Measurements from ENCODE around the gene EFR3B. TPM values are rescaled to one million over a fixed set of nuclear protein-coding genes. Genes with fewer than 3 reads are reported as not detected.

The EFR3B gene
- total and polyA plus RNA-seq, 5 donors from 2014 or later = 0.05 to 0.15 (median 0.08) TPM; not detected in 1

DNA sequence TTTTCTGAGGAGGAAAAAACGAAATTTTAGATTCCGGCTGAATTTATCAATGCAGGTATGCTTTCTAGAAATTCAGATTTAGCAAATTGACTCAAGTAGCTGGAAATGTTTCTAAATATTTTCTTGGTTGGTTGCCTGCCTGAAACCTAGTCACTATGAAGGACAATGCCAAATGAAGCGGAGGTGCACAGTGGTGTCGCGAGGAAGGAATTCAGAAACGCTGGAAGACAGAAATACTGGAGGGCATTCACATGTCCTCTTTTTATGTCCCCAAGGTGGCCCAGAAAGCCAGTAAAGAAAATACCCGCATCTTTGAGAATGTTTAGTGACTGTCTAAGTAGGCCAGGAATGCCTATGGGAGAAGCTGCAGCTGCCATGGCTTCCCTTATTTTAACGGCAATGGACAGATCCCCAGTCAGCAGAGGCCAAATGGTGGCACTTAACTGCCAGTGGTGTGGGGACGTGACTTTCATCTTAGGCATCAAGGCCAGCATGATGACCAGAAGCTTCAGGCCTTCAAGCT is 15.8 kb upstream of the EFR3B start:
- Histone ChIP-seq H3K9me3 (ENCODE audit: control insufficient read depth in 2 of 2, low read length in 2 of 2) (no peaks in the 10 kb centered on the region), H3K27me3 (ENCODE audit: control insufficient read depth, insufficient read depth, low read length) (peaks cover 2% of the 10 kb centered on the region), H3K27ac (ENCODE audit: insufficient read depth, low read length, poor library complexity, severe bottlenecking) (no peak overlapping the region), H3K4me1 (ENCODE audit: control insufficient read depth, insufficient read depth, low read length, poor library complexity, severe bottlenecking) (no peaks in the 10 kb centered on the region), H3K36me3 (ENCODE audit: control insufficient read depth, insufficient read depth, low read length) (no peaks in the 10 kb centered on the region), H3K4me3 (ENCODE audit: low read depth, low read length) (no peak overlapping the region)
- no peak overlapping the region for H3K27ac Mint-ChIP-seq
- DNase-seq (no peak), ATAC-seq (ENCODE audit: low read depth in 2 of 2) (no peak)
- H3K36me3 Mint-ChIP-seq = no peaks in the 10 kb centered on the region
- H3K4me3 Mint-ChIP-seq = no peak overlapping the region
- H3K27me3 Mint-ChIP-seq = peaks cover 16% of the 10 kb centered on the region
- H3K4me1 Mint-ChIP-seq = peaks cover 0 to 6% (median 2%) of the 10 kb centered on the region in 4 donors
- H3K9me3 Mint-ChIP-seq = peaks cover 0 to 3% (median 0%) of the 10 kb centered on the region in 7 donors

DNA sequence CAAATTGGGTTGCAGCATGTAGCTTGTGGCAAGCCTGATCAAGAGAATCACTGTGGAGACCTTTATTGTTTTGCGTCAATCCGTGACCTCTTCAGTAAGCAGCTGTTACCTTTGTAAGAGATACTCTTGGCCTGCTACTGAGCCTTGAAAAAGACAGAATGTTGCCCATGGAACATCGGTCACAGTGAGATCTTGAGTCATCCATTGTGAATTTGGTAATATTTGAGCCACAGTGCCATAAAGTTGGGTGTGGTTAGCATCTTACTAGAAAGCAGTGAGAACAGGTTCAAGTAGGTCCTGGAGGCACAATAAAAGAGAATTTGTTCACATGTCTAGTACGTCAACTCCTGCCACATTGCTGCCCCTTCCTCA is 12.7 kb upstream of the EFR3B start:
- Mint-ChIP-seq H3K36me3 (no peaks in the 10 kb centered on the region), H3K4me1 (peaks cover 0 to 12% (median 2%) of the 10 kb centered on the region in 4 donors)

DNA sequence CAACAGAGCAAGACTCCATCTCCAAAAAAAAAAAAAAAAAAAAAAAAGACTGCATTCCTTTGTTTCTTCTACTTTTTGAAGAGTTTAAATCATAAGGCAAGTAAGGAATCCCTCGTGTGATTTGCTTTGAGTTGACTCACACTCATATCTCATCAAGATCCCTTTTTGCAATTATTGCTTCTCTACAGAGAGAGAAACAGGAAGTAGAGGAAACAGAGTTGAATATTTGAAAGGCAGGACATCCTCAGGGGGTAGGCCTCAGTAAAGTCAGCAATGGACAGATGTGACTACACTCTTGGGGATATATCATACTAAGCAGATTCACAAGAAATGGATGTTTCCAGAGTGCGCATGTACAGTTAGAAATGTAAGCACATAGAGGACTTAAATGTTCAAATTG is 11.2 kb upstream of the EFR3B start:
- peak; percentile 48 to 52 for ATAC-seq (ENCODE audit: low read depth in 2 of 2)
- Histone ChIP-seq H3K9me3 (ENCODE audit: control insufficient read depth in 2 of 2, low read length in 2 of 2) (no peaks in the 10 kb centered on the region), H3K27ac (ENCODE audit: insufficient read depth, low read length, poor library complexity, severe bottlenecking) (no peak overlapping the region), H3K4me3 (ENCODE audit: low read depth, low read length) (no peak overlapping the region), H3K36me3 (ENCODE audit: control insufficient read depth, insufficient read depth, low read length) (no peaks in the 10 kb centered on the region), H3K27me3 (ENCODE audit: control insufficient read depth, insufficient read depth, low read length) (no peaks in the 10 kb centered on the region), H3K4me1 (ENCODE audit: control insufficient read depth, insufficient read depth, low read length, poor library complexity, severe bottlenecking) (no peaks in the 10 kb centered on the region)
- Mint-ChIP-seq H3K36me3 (no peaks in the 10 kb centered on the region), H3K4me1 (peaks cover 0 to 12% (median 2%) of the 10 kb centered on the region in 4 donors), H3K4me3 (no peak overlapping the region), H3K27me3 (peaks cover 9% of the 10 kb centered on the region), H3K9me3 (peaks cover 0 to 1% (median 0%) of the 10 kb centered on the region in 7 donors), H3K27ac (peak overlapping the region in 1 of 3 donors; percentile 29)
- DNase-seq = peak in 1 of 3 donors; percentile 11

More for the DNA sequence above, 12.7 kb upstream of the EFR3B start:
- Mint-ChIP-seq H3K9me3 (peaks cover 0 to 3% (median 0%) of the 10 kb centered on the region in 7 donors), H3K27me3 (peaks cover 11% of the 10 kb centered on the region), H3K27ac (no peak overlapping the region), H3K4me3 (no peak overlapping the region)
- no peaks in the 10 kb centered on the region for H3K4me1 ChIP-seq (ENCODE audit: control insufficient read depth, insufficient read depth, low read length, poor library complexity, severe bottlenecking)
- DNase-seq (no peak), ATAC-seq (ENCODE audit: low read depth in 2 of 2) (no peak)
- H3K36me3 ChIP-seq (ENCODE audit: control insufficient read depth, insufficient read depth, low read length) = no peaks in the 10 kb centered on the region
- H3K9me3 ChIP-seq (ENCODE audit: control insufficient read depth in 2 of 2, low read length in 2 of 2) = no peaks in the 10 kb centered on the region
- H3K4me3 ChIP-seq (ENCODE audit: low read depth, low read length) = no peak overlapping the region
- no peak overlapping the region for H3K27ac ChIP-seq (ENCODE audit: insufficient read depth, low read length, poor library complexity, severe bottlenecking)
- H3K27me3 ChIP-seq (ENCODE audit: control insufficient read depth, insufficient read depth, low read length) = no peaks in the 10 kb centered on the region

DNA sequence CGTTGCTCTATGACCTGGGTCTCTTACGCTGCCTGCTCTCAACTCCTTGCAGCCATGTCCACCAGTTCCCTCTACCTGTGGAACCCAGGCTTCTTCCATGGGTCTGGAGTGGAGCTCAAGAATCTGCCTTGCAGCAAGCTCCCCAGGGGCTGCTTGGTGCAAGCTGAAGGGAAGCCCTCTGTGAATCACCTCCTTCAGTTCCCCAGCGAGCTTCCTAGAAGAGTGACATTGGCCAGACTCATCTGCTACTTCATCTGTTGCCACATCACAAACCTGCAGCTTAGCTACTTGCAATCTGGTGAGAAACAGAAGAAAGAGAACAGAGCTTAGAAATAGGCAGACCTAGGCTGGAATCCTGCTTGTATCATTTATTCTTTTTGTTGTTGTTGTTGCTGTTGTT is 9.8 kb upstream of the EFR3B start:
- no peak overlapping the region for H3K27ac ChIP-seq (ENCODE audit: insufficient read depth, low read length, poor library complexity, severe bottlenecking)
- no peaks in the 10 kb centered on the region for H3K36me3 ChIP-seq (ENCODE audit: control insufficient read depth, insufficient read depth, low read length)
- Mint-ChIP-seq H3K27ac (peak overlapping the region in 1 of 3 donors; percentile 25), H3K36me3 (no peaks in the 10 kb centered on the region), H3K27me3 (peaks cover 5% of the 10 kb centered on the region), H3K4me1 (peaks cover 0 to 12% (median 2%) of the 10 kb centered on the region in 4 donors), H3K9me3 (peaks cover 0 to 1% (median 0%) of the 10 kb centered on the region in 7 donors), H3K4me3 (no peak overlapping the region)
- no peaks in the 10 kb centered on the region for H3K9me3 ChIP-seq (ENCODE audit: control insufficient read depth in 2 of 2, low read length in 2 of 2)
- DNase-seq (no peak), ATAC-seq (ENCODE audit: low read depth in 2 of 2) (no peak)
- no peak overlapping the region for H3K4me3 ChIP-seq (ENCODE audit: low read depth, low read length)
- no peaks in the 10 kb centered on the region for H3K4me1 ChIP-seq (ENCODE audit: control insufficient read depth, insufficient read depth, low read length, poor library complexity, severe bottlenecking)
- H3K27me3 ChIP-seq (ENCODE audit: control insufficient read depth, insufficient read depth, low read length) = peaks cover 2% of the 10 kb centered on the region

DNA sequence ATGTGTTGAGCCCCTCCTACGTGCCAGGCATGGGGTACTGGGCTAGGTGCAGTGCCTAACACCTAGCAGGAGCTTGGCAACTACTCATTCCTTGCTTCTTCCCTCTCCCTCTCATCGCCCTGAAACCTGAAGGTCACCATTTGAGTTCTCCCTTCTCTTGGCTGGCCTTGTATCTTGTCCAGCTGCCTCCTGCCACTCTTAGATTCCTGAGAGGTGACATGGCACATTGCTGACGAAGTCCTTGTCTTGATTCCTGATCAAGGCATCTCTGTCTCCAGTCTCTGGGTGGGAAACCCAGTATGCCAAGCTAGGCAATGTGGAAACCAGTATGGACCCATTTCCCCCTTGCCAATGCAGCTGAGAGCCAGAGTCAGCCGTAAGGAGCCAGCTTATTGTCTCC is 9.0 kb upstream of the EFR3B start:
- H3K36me3 Mint-ChIP-seq = no peaks in the 10 kb centered on the region
- Histone ChIP-seq H3K36me3 (ENCODE audit: control insufficient read depth, insufficient read depth, low read length) (no peaks in the 10 kb centered on the region), H3K9me3 (ENCODE audit: control insufficient read depth in 2 of 2, low read length in 2 of 2) (no peaks in the 10 kb centered on the region), H3K27me3 (ENCODE audit: control insufficient read depth, insufficient read depth, low read length) (peaks cover 2% of the 10 kb centered on the region), H3K4me3 (ENCODE audit: low read depth, low read length) (no peak overlapping the region), H3K27ac (ENCODE audit: insufficient read depth, low read length, poor library complexity, severe bottlenecking) (no peak overlapping the region), H3K4me1 (ENCODE audit: control insufficient read depth, insufficient read depth, low read length, poor library complexity, severe bottlenecking) (no peaks in the 10 kb centered on the region)
- H3K9me3 Mint-ChIP-seq = no peaks in the 10 kb centered on the region
- H3K4me3 Mint-ChIP-seq = no peak overlapping the region
- no peak overlapping the region for H3K27ac Mint-ChIP-seq
- peaks cover 5% of the 10 kb centered on the region for H3K27me3 Mint-ChIP-seq
- H3K4me1 Mint-ChIP-seq = peaks cover 0 to 12% (median 2%) of the 10 kb centered on the region in 4 donors
- DNase-seq (no peak), ATAC-seq (ENCODE audit: low read depth in 2 of 2) (no peak)

DNA sequence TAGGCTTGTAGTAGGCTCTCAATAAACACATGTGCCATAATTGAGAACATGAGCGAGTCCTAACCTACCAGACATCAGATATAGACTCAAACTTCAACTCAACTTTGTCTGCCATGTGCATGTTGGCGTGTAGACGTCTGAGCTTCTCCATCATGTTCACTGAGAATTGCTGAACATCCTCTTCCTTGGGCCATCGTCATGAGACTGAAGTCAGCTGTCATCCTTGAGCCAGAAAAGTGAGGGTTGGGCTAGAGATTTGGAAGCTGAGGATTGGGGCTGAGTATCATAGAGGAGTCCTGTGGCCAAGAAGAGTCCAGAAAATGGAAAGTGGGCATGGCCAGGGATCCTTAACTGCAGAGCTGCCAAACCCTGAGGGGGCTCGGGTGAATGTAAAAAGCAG is 7.8 kb upstream of the EFR3B start:
- H3K27me3 Mint-ChIP-seq = peaks cover 10% of the 10 kb centered on the region
- H3K27ac ChIP-seq (ENCODE audit: insufficient read depth, low read length, poor library complexity, severe bottlenecking) = no peak overlapping the region
- ATAC-seq (ENCODE audit: low read depth in 2 of 2) (no peak), DNase-seq (no peak)
- peaks cover 0 to 12% (median 2%) of the 10 kb centered on the region in 4 donors for H3K4me1 Mint-ChIP-seq
- peak overlapping the region in 1 of 3 donors; percentile 7 for H3K27ac Mint-ChIP-seq
- H3K27me3 ChIP-seq (ENCODE audit: control insufficient read depth, insufficient read depth, low read length) = peaks cover 2% of the 10 kb centered on the region
- no peak overlapping the region for H3K4me3 ChIP-seq (ENCODE audit: low read depth, low read length)
- no peak overlapping the region for H3K4me3 Mint-ChIP-seq
- H3K36me3 ChIP-seq (ENCODE audit: control insufficient read depth, insufficient read depth, low read length) = no peaks in the 10 kb centered on the region
- no peaks in the 10 kb centered on the region for H3K4me1 ChIP-seq (ENCODE audit: control insufficient read depth, insufficient read depth, low read length, poor library complexity, severe bottlenecking)
- no peaks in the 10 kb centered on the region for H3K36me3 Mint-ChIP-seq
- no peaks in the 10 kb centered on the region for H3K9me3 ChIP-seq (ENCODE audit: control insufficient read depth in 2 of 2, low read length in 2 of 2)
- H3K9me3 Mint-ChIP-seq = peaks cover 0 to 2% (median 0%) of the 10 kb centered on the region in 7 donors

DNA sequence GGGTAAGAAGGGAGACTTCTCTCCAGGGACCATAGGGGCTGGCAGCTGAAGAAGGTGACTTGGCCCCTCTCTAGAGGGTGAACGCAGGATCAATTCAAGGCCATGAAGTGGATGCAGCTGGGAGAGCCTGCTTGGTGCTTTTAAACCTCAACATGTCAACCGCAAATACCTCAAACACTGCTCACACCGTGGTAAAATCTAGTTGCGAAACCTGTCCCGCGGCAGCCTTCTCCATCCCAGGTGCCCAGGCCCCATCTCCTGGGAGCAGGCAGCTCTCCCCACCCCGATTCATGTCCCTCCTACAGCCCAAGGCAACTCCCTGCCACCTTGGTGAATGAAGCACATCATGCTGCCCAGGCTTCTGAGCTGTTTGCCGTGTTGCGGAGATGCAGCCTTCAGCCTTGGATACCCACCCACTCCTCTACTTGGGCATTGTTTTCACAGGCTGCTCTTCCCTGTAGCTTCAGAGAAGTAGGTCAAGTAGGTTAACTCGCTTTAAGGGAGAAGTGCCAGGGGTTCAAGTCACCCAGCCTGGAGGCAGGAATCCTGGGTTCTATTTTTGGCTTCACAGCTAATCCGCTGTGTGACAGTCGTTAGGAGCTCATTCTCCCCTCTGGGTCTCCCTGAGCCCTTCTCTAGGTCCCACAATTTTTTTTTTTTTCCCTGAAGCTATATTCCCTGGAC is 6.2 kb upstream of the EFR3B start:
- DNase-seq = no peak
- Mint-ChIP-seq H3K27ac (no peak overlapping the region), H3K4me3 (no peak overlapping the region), H3K27me3 (peaks cover 12% of the 10 kb centered on the region), H3K4me1 (peaks cover 0 to 10% (median 1%) of the 10 kb centered on the region in 4 donors), H3K36me3 (no peaks in the 10 kb centered on the region), H3K9me3 (peaks cover 0 to 2% (median 0%) of the 10 kb centered on the region in 7 donors)
- Histone ChIP-seq H3K4me1 (ENCODE audit: control insufficient read depth, insufficient read depth, low read length, poor library complexity, severe bottlenecking) (no peaks in the 10 kb centered on the region), H3K4me3 (ENCODE audit: low read depth, low read length) (no peak overlapping the region), H3K9me3 (ENCODE audit: control insufficient read depth in 2 of 2, low read length in 2 of 2) (no peaks in the 10 kb centered on the region), H3K27me3 (ENCODE audit: control insufficient read depth, insufficient read depth, low read length) (peaks cover 2% of the 10 kb centered on the region), H3K36me3 (ENCODE audit: control insufficient read depth, insufficient read depth, low read length) (no peaks in the 10 kb centered on the region), H3K27ac (ENCODE audit: insufficient read depth, low read length, poor library complexity, severe bottlenecking) (no peak overlapping the region)
- no peak for ATAC-seq (ENCODE audit: low read depth in 2 of 2)

DNA sequence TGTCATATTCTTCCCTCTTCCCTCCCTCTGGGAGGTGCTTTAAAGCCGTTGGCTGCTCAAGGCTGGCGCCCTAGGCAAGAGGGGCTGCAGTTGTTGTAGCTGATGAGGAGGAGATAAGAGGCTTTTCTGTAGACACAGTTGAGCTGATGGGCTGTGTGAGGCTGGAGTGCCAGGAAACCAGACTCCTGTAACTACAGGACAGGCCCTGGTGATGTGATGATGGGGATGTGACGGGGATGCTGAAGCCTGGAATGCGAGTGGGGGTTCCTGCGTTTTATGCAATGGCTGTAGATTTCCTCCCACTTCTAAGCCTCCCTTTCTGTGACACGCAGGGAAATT is 5.7 kb upstream of the EFR3B start:
- H3K9me3 ChIP-seq (ENCODE audit: control insufficient read depth in 2 of 2, low read length in 2 of 2) = no peaks in the 10 kb centered on the region
- no peak for ATAC-seq (ENCODE audit: low read depth in 2 of 2)
- Mint-ChIP-seq H3K9me3 (peaks cover 0 to 2% (median 0%) of the 10 kb centered on the region in 7 donors), H3K27ac (no peak overlapping the region), H3K27me3 (peaks cover 17% of the 10 kb centered on the region), H3K36me3 (no peaks in the 10 kb centered on the region), H3K4me1 (peaks cover 0 to 11% (median 1%) of the 10 kb centered on the region in 4 donors), H3K4me3 (no peak overlapping the region)
- DNase-seq = no peak
- no peak overlapping the region for H3K4me3 ChIP-seq (ENCODE audit: low read depth, low read length)
- no peak overlapping the region for H3K27ac ChIP-seq (ENCODE audit: insufficient read depth, low read length, poor library complexity, severe bottlenecking)
- peaks cover 1% of the 10 kb centered on the region for H3K4me1 ChIP-seq (ENCODE audit: control insufficient read depth, insufficient read depth, low read length, poor library complexity, severe bottlenecking)
- H3K27me3 ChIP-seq (ENCODE audit: control insufficient read depth, insufficient read depth, low read length) = peaks cover 2% of the 10 kb centered on the region
- H3K36me3 ChIP-seq (ENCODE audit: control insufficient read depth, insufficient read depth, low read length) = no peaks in the 10 kb centered on the region

Measured in CD4-positive, CD25-positive, alpha-beta regulatory T cell (primary cell).